Lower leg skin (tissue), 3 donors: ENCODE results near the gene TMEM272.

Source experiments
- POLR2A ChIP-seq, 2 donors: fragments of 450-650 bp; IDR thresholded peaks; one replicate each; pipeline ENCODE4 v1.6.1; 2016 to 2017; ENCODE audit warnings: antibody characterized with exemption in 2 of 2, mild to moderate bottlenecking in 1 of 2, moderate library complexity in 1 of 2
- TF ChIP-seq, protein P1 (sequence below), 3 donors: fragments of 450-650 bp; IDR thresholded peaks; one replicate each; pipeline ENCODE4 v1.5.1; 2016; ENCODE audit warnings: antibody characterized with exemption in 3 of 3, mild to moderate bottlenecking in 3 of 3, moderate library complexity in 2 of 3

DNA sequence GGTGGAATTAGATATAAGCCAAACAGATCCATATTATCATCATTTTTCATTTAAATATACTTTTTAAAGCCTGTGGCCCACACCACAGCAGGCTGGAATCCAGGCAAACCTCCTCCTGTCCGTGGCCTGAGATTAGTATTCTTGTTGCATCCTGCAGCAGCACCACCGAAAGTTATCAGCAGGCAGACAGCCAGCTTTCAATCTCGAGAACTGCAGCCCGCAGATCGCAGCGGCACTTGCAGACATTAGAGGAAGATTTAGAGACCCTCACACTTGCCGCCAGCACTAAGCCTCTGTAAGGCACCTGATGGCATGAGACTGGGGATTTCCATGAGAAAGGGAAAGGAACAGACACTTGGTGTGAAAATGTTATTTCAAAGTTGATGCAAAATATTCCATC is 48.4 kb downstream of the TMEM272 start:
- TF ChIP-seq, protein P1, sequence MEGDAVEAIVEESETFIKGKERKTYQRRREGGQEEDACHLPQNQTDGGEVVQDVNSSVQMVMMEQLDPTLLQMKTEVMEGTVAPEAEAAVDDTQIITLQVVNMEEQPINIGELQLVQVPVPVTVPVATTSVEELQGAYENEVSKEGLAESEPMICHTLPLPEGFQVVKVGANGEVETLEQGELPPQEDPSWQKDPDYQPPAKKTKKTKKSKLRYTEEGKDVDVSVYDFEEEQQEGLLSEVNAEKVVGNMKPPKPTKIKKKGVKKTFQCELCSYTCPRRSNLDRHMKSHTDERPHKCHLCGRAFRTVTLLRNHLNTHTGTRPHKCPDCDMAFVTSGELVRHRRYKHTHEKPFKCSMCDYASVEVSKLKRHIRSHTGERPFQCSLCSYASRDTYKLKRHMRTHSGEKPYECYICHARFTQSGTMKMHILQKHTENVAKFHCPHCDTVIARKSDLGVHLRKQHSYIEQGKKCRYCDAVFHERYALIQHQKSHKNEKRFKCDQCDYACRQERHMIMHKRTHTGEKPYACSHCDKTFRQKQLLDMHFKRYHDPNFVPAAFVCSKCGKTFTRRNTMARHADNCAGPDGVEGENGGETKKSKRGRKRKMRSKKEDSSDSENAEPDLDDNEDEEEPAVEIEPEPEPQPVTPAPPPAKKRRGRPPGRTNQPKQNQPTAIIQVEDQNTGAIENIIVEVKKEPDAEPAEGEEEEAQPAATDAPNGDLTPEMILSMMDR (IDR thresholded peaks at IDR 0.05): no peak
- TF ChIP-seq POLR2A (IDR thresholded peaks at IDR 0.05): no peak
